Endodermal cell (in vitro differentiated cells): Measurements from ENCODE around the gene DNAJB13. TPM values are rescaled to one million over a fixed set of nuclear protein-coding genes. Genes with fewer than 3 reads are reported as not detected.
A peak's percentile ranks its signal among the peaks of the same experiment; 100 is the strongest.

Experiments
- DNase-seq: peaks from one replicate; pipeline ENCODE4 v3.0.0-alpha.2; 2017
- H3K27ac ChIP-seq: 2 replicates; pipeline ENCODE4 v1.5.1; 2013; ENCODE audit warnings: mild to moderate bottlenecking, low read depth, low read length, moderate library complexity
- H3K27me3 ChIP-seq: 2 replicates; pipeline ENCODE4 v1.6.1; 2013; ENCODE audit warnings: mild to moderate bottlenecking, low read length, moderate library complexity; ENCODE audit not compliant: insufficient read depth, control insufficient read depth, poor library complexity, severe bottlenecking
- H3K36me3 ChIP-seq: 2 replicates; pipeline ENCODE4 v1.7.0; 2013; ENCODE audit warnings: mild to moderate bottlenecking, low read length, moderate library complexity; ENCODE audit not compliant: control insufficient read depth, insufficient read depth
- H3K4me1 ChIP-seq: one replicate; pipeline ENCODE4 v1.7.0; 2013; ENCODE audit warnings: low read length; ENCODE audit not compliant: control insufficient read depth, insufficient read depth
- H3K4me3 ChIP-seq: 2 replicates; pipeline ENCODE4 v1.5.1; 2013; ENCODE audit warnings: mild to moderate bottlenecking, low read length, moderate library complexity
- H3K9ac ChIP-seq: 2 replicates; pipeline ENCODE4 v1.6.1; 2013; ENCODE audit warnings: mild to moderate bottlenecking, low read length, moderate library complexity; ENCODE audit not compliant: poor library complexity, severe bottlenecking; ENCODE audit errors: extremely low read depth
- H3K9me3 ChIP-seq: 2 replicates; pipeline ENCODE4 v1.6.1; 2013; ENCODE audit warnings: mild to moderate bottlenecking, low read length, moderate library complexity; ENCODE audit not compliant: control insufficient read depth
- H3K27ac Mint-ChIP-seq: 2 replicates; pipeline ENCODE4 v1.8.0; 2020; ENCODE audit warnings: mixed read lengths
- H3K27me3 Mint-ChIP-seq: 2 replicates; pipeline ENCODE4 v1.8.0; 2021; ENCODE audit warnings: mild to moderate bottlenecking, mixed read lengths; ENCODE audit not compliant: insufficient read depth
- H3K36me3 Mint-ChIP-seq: 2 replicates; pipeline ENCODE4 v1.8.0; 2020; ENCODE audit warnings: low read depth, mixed read lengths
- H3K4me1 Mint-ChIP-seq: 2 replicates; pipeline ENCODE4 v1.8.0; 2020; ENCODE audit warnings: mixed read lengths
- H3K4me3 Mint-ChIP-seq: 2 replicates; pipeline ENCODE4 v1.8.0; 2020; ENCODE audit warnings: mild to moderate bottlenecking, moderate library complexity, mixed read lengths
- H3K9me3 Mint-ChIP-seq: 2 replicates; pipeline ENCODE4 v1.8.0; 2020; ENCODE audit warnings: mild to moderate bottlenecking, mixed read lengths
- CTCF ChIP-seq: fragments of 200-600 bp; sonication (generic); conservative IDR thresholded peaks from 2 replicates; pipeline ENCODE4 v1.5.0; 2021; ENCODE audit warnings: antibody characterized with exemption, mild to moderate bottlenecking
- WGBS, 2 experiments: methylation state at CpG; one replicate each; pipeline versions ENCODE4 v1.1.5 to v1.1.7; 2013; ENCODE audit warnings: missing lambda C conversion rate in 2 of 2, mixed read lengths in 1 of 2; ENCODE audit not compliant: insufficient coverage in 1 of 2, insufficient read length in 1 of 2; 5-methylcytosine and 5-hydroxymethylcytosine counted together
- total RNA-seq, 2 donors: library from RNA; stranded (reverse); fragmentation: NEBNext Ultra II Directional in 1 of 2; extraction: Animal tissue kit (Norgen Biotek cat#: 25700) in 1 of 2; gene quantifications; 2 replicates in 1 of 2; 3 replicates in 1 of 2; pipeline ENCODE4 v1.2.1, GENCODE V29; 2021

DNAJB13 gene
- total RNA-seq, 2 donors from 2014 or later: 0.44 to 1.2 TPM

GRCh38 chr11:74005721-74006517 is 55.1 kb downstream of the DNAJB13 start:
- peak; percentile 29 for DNase-seq
- WGBS, 2 experiments: 90 to 94% methylated on average over 20 to 29 of the region's 29 CpGs
- Histone ChIP-seq H3K4me1 (no peaks in the 10 kb centered on the region), H3K9me3 (no peaks in the 10 kb centered on the region), H3K9ac (no peak overlapping the region), H3K36me3 (no peaks in the 10 kb centered on the region), H3K4me3 (no peak overlapping the region), H3K27ac (no peak overlapping the region), H3K27me3 (no peaks in the 10 kb centered on the region)
- Mint-ChIP-seq H3K27me3 (no peaks in the 10 kb centered on the region), H3K36me3 (peaks cover 2% of the 10 kb centered on the region), H3K4me3 (no peak overlapping the region), H3K27ac (no peak overlapping the region), H3K9me3 (no peaks in the 10 kb centered on the region), H3K4me1 (peaks cover 17% of the 10 kb centered on the region)
- no peak for TF ChIP-seq CTCF

- Mint-ChIP-seq H3K27ac (peak overlapping the region; percentile 67), H3K4me1 (peaks cover 17% of the 10 kb centered on the region), H3K4me3 (no peak overlapping the region), H3K9me3 (no peaks in the 10 kb centered on the region), H3K27me3 (no peaks in the 10 kb centered on the region), H3K36me3 (peaks cover 8% of the 10 kb centered on the region)
- DNase-seq: no peak
- Histone ChIP-seq H3K4me1 (no peaks in the 10 kb centered on the region), H3K27me3 (no peaks in the 10 kb centered on the region), H3K9ac (no peak overlapping the region), H3K36me3 (no peaks in the 10 kb centered on the region), H3K4me3 (no peak overlapping the region), H3K9me3 (no peaks in the 10 kb centered on the region), H3K27ac (no peak overlapping the region)
- no peak for TF ChIP-seq CTCF
- WGBS, 2 experiments: 92 to 97% methylated on average over 5 to 7 of the region's 7 CpGs
Observed at GRCh38 chr11:74006743-74007304, 56.0 kb downstream of the DNAJB13 start.

GRCh38 chr11:74007691-74008372 is 57.0 kb downstream of the DNAJB13 start:
- Histone ChIP-seq H3K27ac (no peak overlapping the region), H3K9me3 (no peaks in the 10 kb centered on the region), H3K9ac (no peak overlapping the region), H3K36me3 (no peaks in the 10 kb centered on the region), H3K4me3 (no peak overlapping the region), H3K4me1 (no peaks in the 10 kb centered on the region), H3K27me3 (no peaks in the 10 kb centered on the region)
- Mint-ChIP-seq H3K4me1 (peaks cover 17% of the 10 kb centered on the region), H3K36me3 (peaks cover 11% of the 10 kb centered on the region), H3K9me3 (no peaks in the 10 kb centered on the region), H3K27ac (no peak overlapping the region), H3K4me3 (no peak overlapping the region), H3K27me3 (no peaks in the 10 kb centered on the region)
- WGBS, 2 experiments: 92 to 93% methylated on average over 3 to 6 of the region's 6 CpGs
- DNase-seq: peak; percentile 25
- TF ChIP-seq CTCF: no peak
